Skeletal muscle tissue (tissue), 4 donors: ENCODE data around the gene POC1A. TPM values are rescaled to one million over a fixed set of nuclear protein-coding genes. Genes with fewer than 3 reads are reported as not detected.

Experiments used
- H3K27ac ChIP-seq: one replicate; pipeline ENCODE4 v1.7.0; 2013; ENCODE audit warnings: mild to moderate bottlenecking, low read depth, low read length, inconsistent platforms
- H3K27me3 ChIP-seq, 3 donors: one replicate each; pipeline ENCODE4 v1.7.0; 2013; ENCODE audit warnings: low read length in 3 of 3; ENCODE audit not compliant: control insufficient read depth in 3 of 3, insufficient read depth in 3 of 3
- H3K36me3 ChIP-seq, 3 donors: one replicate each; pipeline ENCODE4 v1.7.0; 2013; ENCODE audit warnings: low read length in 3 of 3; ENCODE audit not compliant: control insufficient read depth in 3 of 3, insufficient read depth in 3 of 3
- H3K4me1 ChIP-seq, 3 donors: one replicate each; pipeline ENCODE4 v1.7.0; 2013; ENCODE audit warnings: low read length in 3 of 3, mild to moderate bottlenecking in 3 of 3; ENCODE audit not compliant: control insufficient read depth in 3 of 3, insufficient read depth in 3 of 3
- H3K4me3 ChIP-seq, 3 donors: one replicate each; pipeline ENCODE4 v1.7.0; 2013; ENCODE audit warnings: low read length in 3 of 3
- H3K9ac ChIP-seq, 3 donors: one replicate each; pipeline ENCODE4 v1.7.0; 2013; ENCODE audit warnings: low read length in 3 of 3, mild to moderate bottlenecking in 3 of 3, moderate library complexity in 2 of 3, low read depth in 1 of 3
- H3K9me3 ChIP-seq, 3 donors: one replicate each; pipeline ENCODE4 v1.7.0; 2013; ENCODE audit warnings: low read length in 3 of 3; ENCODE audit not compliant: control insufficient read depth in 3 of 3
- total RNA-seq: library from RNA; depleted of rRNA; stranded (reverse); fragments of >200 nt; gene quantifications from one replicate; pipeline ENCODE4 v1.2.3, GENCODE V29; 2014
- donor health status: Osteomylitis.

POC1A gene
- total RNA-seq, 1 donor from 2014 or later, result 2.6 TPM

DNA sequence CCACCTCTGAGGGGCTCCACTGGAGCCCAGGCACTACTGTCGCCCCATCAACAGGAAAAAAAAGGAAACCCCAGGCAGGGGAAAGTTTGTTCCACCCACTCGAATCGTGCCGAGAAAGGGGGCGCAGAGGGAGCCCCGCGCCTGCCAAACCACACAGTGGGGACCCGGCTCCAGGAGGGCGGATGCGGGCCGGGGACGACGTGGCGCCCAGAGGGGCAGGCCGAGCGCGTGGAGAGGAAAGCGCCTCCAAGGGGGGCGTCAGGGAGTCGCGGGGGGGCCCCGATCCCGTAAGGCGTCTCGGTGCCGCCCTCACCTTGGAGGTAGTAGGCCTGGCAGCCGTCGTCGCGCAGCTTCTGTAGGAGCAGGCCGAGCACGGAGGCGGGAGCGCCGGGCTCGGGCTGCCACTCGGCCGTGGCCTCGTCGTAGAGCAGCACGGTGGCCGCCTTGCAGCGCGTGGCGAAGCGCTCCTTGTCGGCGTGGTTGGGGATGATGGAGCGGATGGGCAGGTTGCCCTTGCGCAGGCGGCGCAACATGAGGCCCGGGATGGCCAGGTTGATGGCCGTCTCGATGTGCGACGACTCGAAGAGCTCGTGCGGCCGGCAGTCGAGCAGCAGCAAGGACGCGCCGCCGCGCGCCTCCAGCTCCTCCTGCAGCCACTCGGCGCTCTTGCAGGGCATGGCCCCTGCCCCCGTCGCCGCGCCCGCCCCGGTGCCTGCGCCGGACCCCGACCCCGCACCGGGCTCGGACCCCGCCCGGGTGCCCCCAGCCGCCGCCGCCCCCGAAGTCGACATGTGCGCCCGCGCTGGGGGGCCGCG is 98.5 kb downstream of the POC1A start:
- Histone ChIP-seq H3K9ac (peak overlapping the region; percentile 81 to 88 (median 87)), H3K27ac (peak overlapping the region; percentile 79), H3K4me1 (peaks cover 47 to 64% (median 62%) of the 10 kb centered on the region in 3 donors), H3K9me3 (no peaks in the 10 kb centered on the region), H3K27me3 (no peaks in the 10 kb centered on the region), H3K4me3 (peak overlapping the region; percentile 84 to 89 (median 89)), H3K36me3 (peaks cover 24 to 30% (median 24%) of the 10 kb centered on the region in 3 donors)

- peaks cover 50 to 67% (median 67%) of the 10 kb centered on the region in 3 donors for H3K4me1 ChIP-seq
- peaks cover 32 to 37% (median 32%) of the 10 kb centered on the region in 3 donors for H3K36me3 ChIP-seq
- no peaks in the 10 kb centered on the region for H3K9me3 ChIP-seq
- H3K9ac ChIP-seq, result peak overlapping the region; percentile 81 to 88 (median 87)
- H3K27ac ChIP-seq, result peak overlapping the region; percentile 79
- H3K4me3 ChIP-seq, result peak overlapping the region; percentile 84 to 89 (median 89)
- no peaks in the 10 kb centered on the region for H3K27me3 ChIP-seq
Measured at GRCh38 chr3:52054661-52055511, 99.3 kb downstream of the POC1A start.

DNA sequence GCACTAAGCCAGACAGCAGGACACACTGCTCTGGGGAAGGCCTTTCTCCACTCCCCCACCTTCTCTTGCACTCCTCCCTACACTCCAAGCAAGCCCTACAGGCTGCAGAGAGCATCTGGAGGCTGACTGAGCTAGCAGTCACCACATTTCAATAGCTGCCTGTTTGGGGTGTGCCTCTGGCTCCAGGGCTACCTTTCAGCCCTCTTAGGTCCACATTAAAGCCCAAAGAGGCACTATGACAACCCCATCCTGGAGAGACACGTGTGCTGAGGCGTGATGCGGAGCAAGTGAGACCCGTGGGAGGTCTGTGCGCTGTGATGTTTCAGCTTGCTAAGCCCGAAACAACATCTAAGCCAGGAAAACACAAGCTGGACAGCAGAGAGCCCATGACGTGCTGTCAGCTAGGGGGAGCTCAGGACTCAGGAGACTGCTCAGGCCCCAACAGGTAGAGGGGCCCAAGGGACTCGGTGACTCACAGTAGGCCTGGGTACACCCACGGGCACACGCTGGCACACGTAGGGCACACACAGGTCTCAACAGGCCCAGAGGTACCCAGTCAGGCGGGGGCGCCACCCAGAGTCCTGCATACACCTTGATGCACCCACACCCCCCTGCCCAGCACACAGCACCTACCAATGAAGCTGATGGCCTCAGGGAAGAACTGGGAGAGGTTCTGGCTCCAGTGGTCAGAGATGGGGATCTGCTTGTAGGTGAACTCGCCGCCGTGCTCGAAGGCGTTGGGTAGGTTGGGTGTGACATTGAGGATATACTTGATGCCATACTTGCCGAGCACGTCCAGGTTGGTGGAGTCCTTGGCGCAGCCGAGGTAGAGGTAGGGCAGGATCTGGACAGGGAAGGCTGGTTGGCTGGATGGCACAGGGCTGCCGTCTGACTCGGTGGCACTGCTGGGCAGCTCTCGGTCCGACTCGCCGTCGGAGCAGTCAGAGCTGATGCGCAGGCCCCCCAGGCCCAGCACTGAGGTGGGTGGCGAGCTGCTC is 100.6 kb downstream of the POC1A start:
- peaks cover 54 to 70% (median 68%) of the 10 kb centered on the region in 3 donors for H3K4me1 ChIP-seq
- peak overlapping the region; percentile 79 for H3K27ac ChIP-seq
- no peaks in the 10 kb centered on the region for H3K9me3 ChIP-seq
- H3K4me3 ChIP-seq, result peak overlapping the region; percentile 65 to 89 (median 70)
- peaks cover 39 to 46% (median 43%) of the 10 kb centered on the region in 3 donors for H3K36me3 ChIP-seq
- H3K9ac ChIP-seq, result peak overlapping the region in 2 of 3 donors; percentile 56 to 87
- no peaks in the 10 kb centered on the region for H3K27me3 ChIP-seq

DNA sequence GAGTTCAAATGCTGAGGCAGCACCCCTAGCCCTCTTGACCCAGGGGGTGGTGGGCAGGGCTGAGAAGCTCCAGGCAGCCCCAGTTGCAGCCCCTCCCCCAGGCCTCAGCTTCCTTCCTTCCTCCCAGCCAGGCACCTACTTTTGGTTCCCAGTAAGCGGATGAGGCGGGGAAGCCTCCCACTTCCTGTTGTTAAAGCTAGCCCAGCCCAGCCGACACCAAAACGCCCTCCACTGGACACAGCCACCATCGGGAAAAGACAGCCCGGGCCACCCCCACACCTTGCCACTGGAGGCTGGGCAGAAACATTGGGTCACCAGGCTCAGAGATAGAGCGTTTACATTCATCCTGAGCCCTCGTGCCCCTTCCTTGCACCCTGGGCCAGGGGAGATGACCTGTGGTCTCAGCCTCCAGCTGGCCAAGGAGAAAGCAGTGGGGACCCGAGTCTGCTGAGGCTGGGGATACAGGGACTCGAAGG is 101.4 kb downstream of the POC1A start:
- Histone ChIP-seq H3K4me1 (peaks cover 54 to 72% (median 70%) of the 10 kb centered on the region in 3 donors), H3K4me3 (peak overlapping the region; percentile 65 to 89 (median 70)), H3K27ac (peak overlapping the region; percentile 79), H3K27me3 (no peaks in the 10 kb centered on the region), H3K9ac (peak overlapping the region; percentile 4 to 87 (median 56)), H3K9me3 (no peaks in the 10 kb centered on the region), H3K36me3 (peaks cover 41 to 48% (median 46%) of the 10 kb centered on the region in 3 donors)

GRCh38 chr3:52051444-52051843 is 102.8 kb downstream of the POC1A start:
- Histone ChIP-seq H3K9ac (no peak overlapping the region), H3K9me3 (no peaks in the 10 kb centered on the region), H3K4me3 (peak overlapping the region in 1 of 3 donors; percentile 29), H3K36me3 (peaks cover 44 to 48% (median 46%) of the 10 kb centered on the region in 3 donors), H3K27ac (peak overlapping the region; percentile 79), H3K4me1 (peaks cover 47 to 76% (median 74%) of the 10 kb centered on the region in 3 donors), H3K27me3 (no peaks in the 10 kb centered on the region)

- Histone ChIP-seq H3K36me3 (peaks cover 44 to 48% (median 46%) of the 10 kb centered on the region in 3 donors), H3K27ac (no peak overlapping the region)
Measured at GRCh38 chr3:52050571-52050970, 103.7 kb downstream of the POC1A start.

DNA sequence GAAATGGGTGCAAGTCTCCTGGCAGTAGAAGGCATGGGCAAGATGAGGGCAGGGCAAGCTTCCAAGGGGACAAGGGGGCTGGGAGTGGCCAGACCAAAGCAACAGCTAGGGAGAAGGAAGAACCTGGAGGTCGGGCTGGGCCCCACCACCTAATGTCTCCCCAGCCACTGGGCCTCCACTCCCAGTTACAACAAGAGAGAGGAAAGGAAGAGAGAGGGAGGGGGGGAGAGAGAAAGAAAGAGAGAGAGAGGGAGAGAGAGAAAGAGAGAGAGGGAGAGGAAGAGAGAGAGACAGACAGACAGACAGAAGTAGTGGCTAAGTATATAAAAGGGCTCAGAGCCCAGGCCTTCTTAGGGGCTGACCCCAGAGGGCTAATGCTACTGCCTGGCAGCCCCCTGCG is 104.7 kb downstream of the POC1A start:
- Histone ChIP-seq H3K27ac (no peak overlapping the region), H3K27me3 (no peaks in the 10 kb centered on the region), H3K4me1 (peaks cover 44 to 72% (median 69%) of the 10 kb centered on the region in 3 donors), H3K9ac (peak overlapping the region in 2 of 3 donors; percentile 14 to 33), H3K4me3 (no peak overlapping the region), H3K9me3 (no peaks in the 10 kb centered on the region), H3K36me3 (peaks cover 44 to 48% (median 46%) of the 10 kb centered on the region in 3 donors)

More at GRCh38 chr3:52050571-52050970, 103.7 kb downstream of the POC1A start:
- H3K4me3 ChIP-seq, result no peak overlapping the region
- H3K4me1 ChIP-seq, result peaks cover 47 to 81% (median 78%) of the 10 kb centered on the region in 3 donors
- H3K27me3 ChIP-seq, result no peaks in the 10 kb centered on the region
- no peaks in the 10 kb centered on the region for H3K9me3 ChIP-seq
- no peak overlapping the region for H3K9ac ChIP-seq

GRCh38 chr3:52047295-52047960 is 106.8 kb downstream of the POC1A start:
- H3K9me3 ChIP-seq, result no peaks in the 10 kb centered on the region
- no peak overlapping the region for H3K27ac ChIP-seq
- peak overlapping the region in 2 of 3 donors; percentile 43 to 54 for H3K9ac ChIP-seq
- H3K27me3 ChIP-seq, result no peaks in the 10 kb centered on the region
- H3K36me3 ChIP-seq, result peaks cover 31 to 35% (median 34%) of the 10 kb centered on the region in 3 donors
- H3K4me3 ChIP-seq, result no peak overlapping the region
- peaks cover 23 to 63% (median 61%) of the 10 kb centered on the region in 3 donors for H3K4me1 ChIP-seq
